Aortic smooth muscle cell (primary cell): ENCODE data around the gene PLS1. TPM values are rescaled to one million over a fixed set of nuclear protein-coding genes. Genes with fewer than 3 reads are reported as not detected.

Experiments used
- total RNA-seq: library from RNA; depleted of rRNA; stranded (reverse); fragments of >200 nt; gene quantifications from 2 replicates; pipeline ENCODE4 v1.2.3, GENCODE V29; 2014

Gene PLS1, protein sequence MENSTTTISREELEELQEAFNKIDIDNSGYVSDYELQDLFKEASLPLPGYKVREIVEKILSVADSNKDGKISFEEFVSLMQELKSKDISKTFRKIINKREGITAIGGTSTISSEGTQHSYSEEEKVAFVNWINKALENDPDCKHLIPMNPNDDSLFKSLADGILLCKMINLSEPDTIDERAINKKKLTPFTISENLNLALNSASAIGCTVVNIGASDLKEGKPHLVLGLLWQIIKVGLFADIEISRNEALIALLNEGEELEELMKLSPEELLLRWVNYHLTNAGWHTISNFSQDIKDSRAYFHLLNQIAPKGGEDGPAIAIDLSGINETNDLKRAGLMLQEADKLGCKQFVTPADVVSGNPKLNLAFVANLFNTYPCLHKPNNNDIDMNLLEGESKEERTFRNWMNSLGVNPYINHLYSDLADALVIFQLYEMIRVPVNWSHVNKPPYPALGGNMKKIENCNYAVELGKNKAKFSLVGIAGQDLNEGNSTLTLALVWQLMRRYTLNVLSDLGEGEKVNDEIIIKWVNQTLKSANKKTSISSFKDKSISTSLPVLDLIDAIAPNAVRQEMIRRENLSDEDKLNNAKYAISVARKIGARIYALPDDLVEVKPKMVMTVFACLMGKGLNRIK
- 0.37 and 0.66 TPM in 2 replicates for total RNA-seq

DNA sequence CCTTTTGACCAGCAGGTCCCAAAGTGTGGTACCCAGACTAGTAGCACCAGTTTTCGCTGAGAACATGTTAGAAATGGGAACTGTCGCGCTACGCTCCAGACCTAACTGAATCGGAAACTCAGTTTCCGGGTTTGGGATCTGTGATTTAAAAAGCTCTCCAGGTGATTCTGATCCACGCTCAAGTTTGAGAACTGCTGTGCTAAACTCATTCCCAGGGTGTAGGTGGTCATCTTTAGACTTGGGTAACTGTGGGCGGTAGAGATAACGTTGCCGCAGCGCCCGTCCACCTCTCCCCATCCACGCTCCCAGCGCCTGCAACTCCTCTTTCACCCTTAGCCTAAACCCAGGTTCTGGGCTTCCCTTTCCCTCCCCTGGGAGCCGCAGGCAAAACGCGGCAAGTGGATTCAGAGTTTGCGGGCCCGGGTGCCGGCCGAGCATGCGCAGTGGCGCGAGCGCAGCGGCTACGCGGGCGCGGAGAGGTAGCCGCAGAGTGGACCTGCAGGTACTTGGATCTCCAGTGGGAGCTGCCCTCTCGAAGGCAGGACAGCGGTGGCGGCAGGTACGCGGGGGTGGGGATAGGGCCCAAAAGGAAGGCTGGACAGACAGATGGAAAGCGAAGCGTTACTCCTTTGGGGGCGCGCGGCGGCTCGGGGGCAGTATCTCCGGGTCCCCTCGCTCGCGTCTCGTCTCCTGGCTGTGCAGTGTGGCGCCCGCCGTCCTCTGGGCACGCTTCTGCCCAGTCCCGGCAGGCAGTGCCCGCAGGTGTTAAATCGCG, at the start of gene PLS1:
Gene PLS1 (plus strand): TSS at position 443 of the 775 bp plus-strand sequence. CDS start 67,845 bp downstream, outside the sequence.

GRCh38 chr3:142578329-142579223, 17.6 kb upstream of the PLS1 start, which contains the start of gene ATR:
TSS of gene ATR (minus strand) at chr3:142578733. CDS start at chr3:142578704, 29 bp downstream.

GRCh38 chr3:142723968-142724681, 127.9 kb downstream of the PLS1 start, which contains the start of gene TRPC1:
TSS of gene TRPC1 (plus strand) at chr3:142724034. CDS start at chr3:142724560, 526 bp downstream.

Other genes with a start within 250 kb of the PLS1 start
- gene XRN1, start 148.4 kb upstream of the PLS1 start, total RNA-seq = 46.6 and 55.6 TPM in 2 replicates
- gene ATR, start 17.7 kb upstream of the PLS1 start, total RNA-seq = 20.6 and 28.9 TPM in 2 replicates
- gene TRPC1, start 127.6 kb downstream of the PLS1 start, total RNA-seq = 28.4 and 32.4 TPM in 2 replicates